K562 (cell line): Measurements from ENCODE around the gene HOMEZ. TPM values are rescaled to one million over a fixed set of nuclear protein-coding genes. Genes with fewer than 3 reads are reported as not detected.

ENCODE experiments used
- ARNT ChIP-seq, 2 experiments: fragments of 450-650 bp; IDR thresholded peaks; 2 replicates each; pipeline ENCODE4 v1.6.1; 2016; ENCODE audit warnings: mild to moderate bottlenecking in 1 of 2
- ATF2 ChIP-seq: sonication (generic); formaldehyde crosslinking; IDR thresholded peaks from 2 replicates; pipeline ENCODE4 v1.8.1; 2022; ENCODE audit warnings: missing genetic modification reagents
- BCL6 ChIP-seq: fragments of 250-450 bp; sonication (Bioruptor Pico); IDR thresholded peaks from 2 replicates; pipeline ENCODE4 v1.4.0; 2020
- CREB5 ChIP-seq: fragments of 250-450 bp; sonication (Bioruptor Pico); IDR thresholded peaks from 2 replicates; pipeline ENCODE4 v1.5.0; 2020; ENCODE audit warnings: mild to moderate bottlenecking
- EP300 ChIP-seq: IDR thresholded peaks from 2 replicates; pipeline ENCODE4 v1.6.1; 2012; ENCODE audit warnings: low read length, improper control_type of control experiment
- FOXJ3 ChIP-seq: sonication (generic); formaldehyde crosslinking; IDR thresholded peaks from 2 replicates; pipeline ENCODE4 v1.4.0; 2020; ENCODE audit warnings: mild to moderate bottlenecking, missing genetic modification reagents
- GTF2B ChIP-seq: IDR thresholded peaks from 2 replicates; pipeline ENCODE4 v1.6.1; 2011; ENCODE audit not compliant: insufficient read length; ENCODE audit errors: extremely low read depth
- HBP1 ChIP-seq: fragments of 450-650 bp; formaldehyde crosslinking; IDR thresholded peaks from 2 replicates; pipeline ENCODE4 v1.4.0; 2022; ENCODE audit warnings: missing genetic modification characterization
- JUN ChIP-seq, 2 experiments: sonication (generic) in 1 of 2; formaldehyde crosslinking in 1 of 2; IDR thresholded peaks; 2 replicates each; pipeline versions ENCODE4 v1.6.1 to v1.8.0; 2012 to 2022; ENCODE audit warnings: borderline replicate concordance in 2 of 2, mild to moderate bottlenecking in 2 of 2, improper control_type of control experiment in 1 of 2, low read depth in 1 of 2, low read length in 1 of 2, missing genetic modification reagents in 1 of 2
- JUNB ChIP-seq: fragments of 450-650 bp; formaldehyde crosslinking; conservative IDR thresholded peaks from 2 replicates; pipeline ENCODE4 v1.4.0; 2020; ENCODE audit warnings: mild to moderate bottlenecking
- NCOA1 ChIP-seq: fragments of 450-650 bp; IDR thresholded peaks from 2 replicates; pipeline ENCODE4 v1.6.1; 2016; ENCODE audit warnings: low read depth
- NR1H2 ChIP-seq: sonication (generic); formaldehyde crosslinking; IDR thresholded peaks from 2 replicates; pipeline ENCODE4 v1.4.0; 2020; ENCODE audit warnings: mild to moderate bottlenecking, missing genetic modification reagents
- RAD51 ChIP-seq: fragments of 450-650 bp; IDR thresholded peaks from 2 replicates; pipeline ENCODE4 v1.7.1; 2016; ENCODE audit warnings: low read depth, mild to moderate bottlenecking, borderline replicate concordance
- RBM17 ChIP-seq: fragments of 200-400 bp; formaldehyde crosslinking; IDR thresholded peaks from 2 replicates; pipeline ENCODE4 v1.6.1; 2017; ENCODE audit warnings: low read depth, mild to moderate bottlenecking, low read length, borderline replicate concordance
- TARDBP ChIP-seq: fragments of 450-650 bp; IDR thresholded peaks from 2 replicates; pipeline ENCODE4 v1.6.1; 2016
- ZNF384 ChIP-seq: IDR thresholded peaks from 2 replicates; pipeline ENCODE4 v1.6.1; 2012; ENCODE audit warnings: low read depth, low read length, improper control_type of control experiment
- polyA plus RNA-seq, 8 experiments: library from polyadenylated mRNA; depleted of rRNA in 4 of 8; stranded (reverse) in 5 of 8; unstranded in 3 of 8; fragments of >200 nt; fragmentation: Nextera tagmentation in 2 of 8; fragmentation: Illumina TruSeq in 1 of 8; extraction: Ambion mirVana in 2 of 8; extraction: Trizol in 1 of 8; gene quantifications; 2 replicates each; pipeline versions ENCODE4 v1.2.1 to v1.2.3, GENCODE V29; 2011 to 2014; ENCODE audit warnings: inconsistent platforms in 1 of 8, missing spikeins in 1 of 8
- total RNA-seq, 7 experiments: library from RNA; depleted of rRNA in 6 of 7; stranded (reverse); fragments of >200 nt in 6 of 7; fragmentation: Illumina TruSeq in 2 of 7; extraction: Trizol in 2 of 7; gene quantifications; 2 replicates each; pipeline versions ENCODE4 v1.2.1 to v1.2.3, GENCODE V29; 2011 to 2021; ENCODE audit warnings: low replicate concordance in 1 of 7

Gene HOMEZ
- total and polyA plus RNA-seq, 9 of the 15 experiments (the other 6 are each of a cell fraction or from before 2014, with no cell fraction given) = 3.0 to 30.2 (median 16.9) TPM

- no peak for TF ChIP-seq CREB5
- TF ChIP-seq ZNF384 = no peak
- TF ChIP-seq RAD51 = peak; percentile 79
- no peak for TF ChIP-seq BCL6 (CRISPR knock-in tag)
- TF ChIP-seq HBP1 = no peak
- TF ChIP-seq ATF2 (CRISPR knock-in tag) = no peak
- peak; percentile 53 to 78; a peak in 3 of 4 replicates for TF ChIP-seq ARNT (IDR thresholded peaks at IDR 0.05)
- TF ChIP-seq NR1H2 = no peak
- peak; percentile 81 for TF ChIP-seq EP300
- no peak for TF ChIP-seq FOXJ3 (CRISPR knock-in tag)
- TF ChIP-seq JUN (IDR thresholded peaks at IDR 0.05; ENCODE audit: borderline replicate concordance, low read depth, low read length) = peak; percentile 67; the same call in 1 of the 2 replicates
- peak; percentile 57; the same call in 1 of the 2 replicates for TF ChIP-seq JUN (CRISPR knock-in tag; IDR thresholded peaks at IDR 0.05; ENCODE audit: borderline replicate concordance)
- TF ChIP-seq TARDBP = peak; percentile 96; the same call in 1 of the 2 replicates
- TF ChIP-seq JUNB (CRISPR knock-in tag) = no peak
- TF ChIP-seq RBM17 = no peak
- TF ChIP-seq NCOA1 = no peak
- TF ChIP-seq GTF2B = no peak
Observed at GRCh38 chr14:23301288-23301968, 15.5 kb upstream of the HOMEZ start (continued).
